GM12878 (cell line): Measurements from ENCODE around the gene FAP. TPM values are rescaled to one million over a fixed set of nuclear protein-coding genes. Genes with fewer than 3 reads are reported as not detected.

Source experiments
- ATAC-seq: fragments of 200-7000 bp; cut with Tn5 transposase; 3 replicates; pipeline ENCODE4 v1.9.1; 2020; ENCODE audit warnings: mild to moderate bottlenecking, moderate library complexity
- BruUV-seq: library from RNA; stranded (reverse); fragments of 400-500 nt; replicated peaks from 2 replicates; lab custom pipeline; 2021; lab: Mats Ljungman, UMichigan
- CTCF ChIA-PET: fragments of 300-600 bp; sonication (Branson Sonifier 250); formaldehyde crosslinking; extraction: SDS; loops from one replicate; lab custom pipeline; 2021; ENCODE audit warnings: inconsistent platforms; lab: Yijun Ruan, JAX
- POLR2A ChIA-PET: fragments of 350-600 bp; formaldehyde crosslinking; extraction: SDS; loops from one replicate; lab custom pipeline; 2021; ENCODE audit warnings: inconsistent platforms; lab: Charles Lee
- RAD21 ChIA-PET: fragments of 300-600 bp; sonication (Branson Sonifier 250); formaldehyde crosslinking; loops from one replicate; lab custom pipeline; 2023; ENCODE audit warnings: antibody characterized with exemption; ENCODE audit not compliant: unreplicated experiment; lab: Charles Lee
- SMC1A ChIA-PET: fragments of 300-600 bp; sonication (Branson Sonifier 250); formaldehyde crosslinking; loops from one replicate; lab custom pipeline; 2023; ENCODE audit not compliant: unreplicated experiment, uncharacterized antibody; lab: Charles Lee
- DNase-seq: peaks from one replicate; pipeline ENCODE4 v3.0.0-alpha.2; 2011; ENCODE audit warnings: low read depth, low spot score
- FAIRE-seq: peaks from 3 replicates; lab custom pipeline; 2011; peaks lifted over from hg19 to GRCh38; lab: Jason Lieb, UNC
- H2AFZ ChIP-seq: 2 replicates; pipeline ENCODE4 v1.6.0; 2011; ENCODE audit warnings: low read depth, low read length, control low read depth; ENCODE audit not compliant: control insufficient read depth
- H3K27ac ChIP-seq: 2 replicates; pipeline ENCODE4 v1.5.1; 2011; ENCODE audit warnings: control low read depth; ENCODE audit not compliant: control insufficient read depth, insufficient read depth
- H3K27me3 ChIP-seq, 2 experiments: replicated peaks in 1 of 2; 2 replicates each; pipeline versions ENCODE4 v1.6.0 to v1.6.1; 2011; ENCODE audit warnings: low read length in 1 of 2; ENCODE audit not compliant: control insufficient read depth in 2 of 2, insufficient read depth in 2 of 2
- H3K36me3 ChIP-seq, 2 experiments: 2 replicates each; pipeline ENCODE4 v1.5.1; 2011; ENCODE audit warnings: low read length in 1 of 2; ENCODE audit not compliant: control insufficient read depth in 2 of 2, insufficient read depth in 2 of 2
- H3K4me1 ChIP-seq: 2 replicates; pipeline ENCODE4 v1.6.1; 2011; ENCODE audit warnings: mild to moderate bottlenecking, low read length, moderate library complexity, mixed read lengths; ENCODE audit not compliant: control insufficient read depth, insufficient read depth
- H3K4me2 ChIP-seq: 2 replicates; pipeline ENCODE4 v1.6.0; 2011; ENCODE audit warnings: control low read depth; ENCODE audit not compliant: control insufficient read depth, insufficient read depth
- H3K4me3 ChIP-seq: fragments of 200-600 bp; sonication (generic); 2 replicates; pipeline ENCODE4 v1.5.1; 2016
- H3K79me2 ChIP-seq: 2 replicates; pipeline ENCODE4 v1.6.0; 2011; ENCODE audit warnings: low read length; ENCODE audit not compliant: control insufficient read depth, insufficient read depth
- H3K9ac ChIP-seq: 2 replicates; pipeline ENCODE4 v1.8.0; 2011; ENCODE audit warnings: low read length, control low read depth, mixed read lengths; ENCODE audit not compliant: control insufficient read depth, insufficient read depth
- H3K9me3 ChIP-seq: replicated peaks from 3 replicates; pipeline ENCODE4 v1.5.1; 2011; ENCODE audit warnings: mild to moderate bottlenecking, low read length; ENCODE audit not compliant: control insufficient read depth, insufficient read depth
- H4K20me1 ChIP-seq: 2 replicates; pipeline ENCODE4 v1.6.0; 2011; ENCODE audit not compliant: control insufficient read depth, insufficient read depth
- ATF3 ChIP-seq: IDR thresholded peaks from 2 replicates; pipeline ENCODE4 v1.6.1; 2011; ENCODE audit warnings: low read depth, mild to moderate bottlenecking, low read length, moderate library complexity, borderline replicate concordance; ENCODE audit errors: extremely low read depth
- CBX5 ChIP-seq: sonication (generic); IDR thresholded peaks from 2 replicates; pipeline ENCODE4 v1.6.1; 2016; ENCODE audit warnings: low read depth, moderate library complexity, mild to moderate bottlenecking, inconsistent platforms
- CTCF ChIP-seq, 3 experiments: IDR thresholded peaks in 2 of 3; conservative IDR thresholded peaks in 1 of 3; 2 replicates each; pipeline ENCODE4 v1.5.1; 2011; ENCODE audit warnings: low read depth in 3 of 3, low read length in 3 of 3, mild to moderate bottlenecking in 3 of 3, control low read depth in 2 of 3, moderate library complexity in 2 of 3, inconsistent platforms in 1 of 3, mixed read lengths in 1 of 3; ENCODE audit not compliant: control insufficient read depth in 2 of 3, insufficient read depth in 1 of 3; ENCODE audit errors: extremely low read depth in 1 of 3
- E2F4 ChIP-seq: IDR thresholded peaks from 2 replicates; pipeline ENCODE4 v1.6.1; 2012; ENCODE audit warnings: low read depth, low read length, improper control_type of control experiment
- EED ChIP-seq: sonication (generic); IDR thresholded peaks from 2 replicates; pipeline ENCODE4 v1.6.1; 2016; ENCODE audit warnings: antibody characterized with exemption, low read depth
- ETV6 ChIP-seq, 2 experiments: fragments of 450-650 bp in 1 of 2; IDR thresholded peaks in 1 of 2; conservative IDR thresholded peaks in 1 of 2; 2 replicates each; pipeline ENCODE4 v1.6.1; 2014; ENCODE audit warnings: antibody characterized with exemption in 1 of 2, borderline replicate concordance in 1 of 2, low read depth in 1 of 2, mild to moderate bottlenecking in 1 of 2, moderate library complexity in 1 of 2
- FOS ChIP-seq: IDR thresholded peaks from 3 replicates; pipeline ENCODE4 v1.6.1; 2011; ENCODE audit warnings: borderline replicate concordance; ENCODE audit not compliant: insufficient read length; ENCODE audit errors: extremely low read depth
- NR2C2 ChIP-seq: IDR thresholded peaks from 2 replicates; pipeline ENCODE4 v1.6.1; 2011; ENCODE audit warnings: borderline replicate concordance, low read depth; ENCODE audit not compliant: control insufficient read depth, insufficient read length
- RUNX3 ChIP-seq: IDR thresholded peaks from 2 replicates; pipeline ENCODE4 v1.6.1; 2012; ENCODE audit warnings: low read length, inconsistent platforms
- SIX5 ChIP-seq: IDR thresholded peaks from 2 replicates; pipeline ENCODE4 v1.6.1; 2011; ENCODE audit warnings: mild to moderate bottlenecking, low read depth, low read length, moderate library complexity; ENCODE audit not compliant: severe bottlenecking
- TARDBP ChIP-seq: IDR thresholded peaks from 2 replicates; pipeline ENCODE4 v1.6.1; 2016; ENCODE audit warnings: borderline replicate concordance
- USF1 ChIP-seq: IDR thresholded peaks from 2 replicates; pipeline ENCODE4 v1.6.1; 2011; ENCODE audit warnings: borderline replicate concordance, low read depth, mild to moderate bottlenecking, moderate library complexity, mixed read lengths, low read length; ENCODE audit not compliant: insufficient read depth; ENCODE audit errors: extremely low read length
- YY1 ChIP-seq: IDR thresholded peaks from 2 replicates; pipeline ENCODE4 v1.6.1; 2011; ENCODE audit warnings: low read depth, mild to moderate bottlenecking, low read length
- ZNF274 ChIP-seq: IDR thresholded peaks from one replicate; pipeline ENCODE4 v1.8.0; 2011; ENCODE audit not compliant: insufficient read length, insufficient read depth
- in situ Hi-C: fragments of 300-500 bp; cut with MboI; formaldehyde crosslinking; loops from 9 replicates; pipeline ENCODE4 v1.14.3; 2018; ENCODE audit warnings: mixed read lengths
- intact Hi-C: fragments of 100-400 bp; cut with micrococcal nuclease; formaldehyde crosslinking; loops from one replicate; pipeline ENCODE4 v1.14.2; 2022; ENCODE audit not compliant: unreplicated experiment
- polyA plus RNA-seq, 11 experiments: library from polyadenylated mRNA; depleted of rRNA in 4 of 11; unstranded in 6 of 11; stranded (reverse) in 5 of 11; fragments of >200 nt; fragmentation: Nextera tagmentation in 4 of 11; fragmentation: Illumina TruSeq in 1 of 11; extraction: Ambion mirVana in 4 of 11; extraction: Trizol in 1 of 11; gene quantifications; 1 replicate in 1 of 11; 2 replicates in 10 of 11; pipeline versions ENCODE4 v1.2.1 to v1.2.3, GENCODE V29; 2011 to 2016; ENCODE audit warnings: inconsistent platforms in 2 of 11, missing spikeins in 2 of 11, low read depth in 1 of 11
- total RNA-seq, 4 experiments: library from RNA; depleted of rRNA in 3 of 4; stranded (reverse); fragments of >200 nt in 3 of 4; fragmentation: Illumina TruSeq in 1 of 4; extraction: Trizol in 1 of 4; gene quantifications; 2 replicates each; pipeline versions ENCODE4 v1.2.1 to v1.2.3, GENCODE V29; 2013 to 2021

Gene FAP
- total and polyA plus RNA-seq, 10 of the 15 experiments (the other 5 are each of a cell fraction or from before 2014, with no cell fraction given) = 0.16 TPM; not detected in 9

GRCh38 chr2:162166745-162167144 lies 76.5 kb downstream of the FAP start (continued):
- no peak for TF ChIP-seq FOS

GRCh38 chr2:162166174-162166573 lies 77.1 kb downstream of the FAP start:
- Histone ChIP-seq H3K27ac (no peak overlapping the region), H3K27me3 (no peaks in the 10 kb centered on the region), H3K9ac (no peak overlapping the region), H3K9me3 (no peaks in the 10 kb centered on the region), H3K36me3 (no peaks in the 10 kb centered on the region), H3K4me1 (no peaks in the 10 kb centered on the region), H3K79me2 (no peaks in the 10 kb centered on the region), H3K4me3 (no peak overlapping the region), H3K4me2 (no peak overlapping the region), H4K20me1 (no peaks in the 10 kb centered on the region), H2AFZ (no peak overlapping the region)
- CTCF ChIA-PET = interaction anchor here (0.7 to 2.5 kb wide), 4 partner anchors 11 to 26 kb away, joined by 3 to 9 read pairs (median 6); no protein-coding TSS in a partner anchor
- intact Hi-C loops = no loop called here
- FAIRE-seq (no peak), ATAC-seq (peak; percentile 71), DNase-seq (no peak)
- in situ Hi-C loops = no loop called here
- POLR2A ChIA-PET = no interaction called here
- SMC1A ChIA-PET = interaction anchor here (1.0 kb wide), 1 partner anchor 9 kb away, joined by 3 read pairs; no protein-coding TSS in a partner anchor
- BruUV-seq = no TSS peak
- RAD21 ChIA-PET = interaction anchor here (0.5 to 1.0 kb wide), 2 partner anchors 15 to 122 kb away, joined by 3 to 4 read pairs; partner anchors contain the start of gene GCG
- TF ChIP-seq CTCF (IDR thresholded peaks at IDR 0.05 in 2 of 3, conservative IDR thresholded peaks at IDR 0.05 in 1 of 3; ENCODE audit: control insufficient read depth in 2 of 3, extremely low read depth in 1 of 3, insufficient read depth in 1 of 3, low read depth in 3 of 3, low read length in 3 of 3) = no peak
- TF ChIP-seq NR2C2 = no peak
- TF ChIP-seq CBX5 = no peak
- TF ChIP-seq RUNX3 = no peak
- no peak for TF ChIP-seq ETV6 (conservative IDR thresholded peaks at IDR 0.05 in 1 of 2, IDR thresholded peaks at IDR 0.05 in 1 of 2; ENCODE audit: borderline replicate concordance in 1 of 2, low read depth in 1 of 2)
- no peak for TF ChIP-seq ZNF274
- TF ChIP-seq TARDBP = no peak
- no peak for TF ChIP-seq EED
- no peak for TF ChIP-seq SIX5
- TF ChIP-seq USF1 = no peak
- TF ChIP-seq E2F4 = no peak
- TF ChIP-seq ATF3 = no peak
- TF ChIP-seq YY1 = no peak
